H9 (cell line): Measurements from ENCODE around the gene PTGFRN. TPM values are rescaled to one million over a fixed set of nuclear protein-coding genes. Genes with fewer than 3 reads are reported as not detected.

Experiments used
- DNase-seq: peaks from one replicate; pipeline ENCODE4 v3.0.0-alpha.2; 2017
- H2AFZ ChIP-seq: one replicate; pipeline ENCODE4 v1.6.1; 2013; ENCODE audit warnings: mild to moderate bottlenecking, low read length, control low read depth, moderate library complexity
- H2AK5ac ChIP-seq: 2 replicates; pipeline ENCODE4 v1.6.1; 2013; ENCODE audit warnings: low read length, control low read depth, mixed read lengths; ENCODE audit not compliant: insufficient read length
- H2BK120ac ChIP-seq: one replicate; pipeline ENCODE4 v1.6.1; 2013; ENCODE audit warnings: low read depth, mild to moderate bottlenecking, low read length, control low read depth, inconsistent platforms; ENCODE audit not compliant: poor library complexity, severe bottlenecking
- H2BK12ac ChIP-seq: 2 replicates; pipeline ENCODE4 v1.6.1; 2013; ENCODE audit warnings: low read length, control low read depth, mixed read lengths, low read depth; ENCODE audit not compliant: insufficient read length
- H2BK15ac ChIP-seq: 2 replicates; pipeline ENCODE4 v1.6.1; 2013; ENCODE audit warnings: low read depth, low read length, control low read depth
- H2BK20ac ChIP-seq: one replicate; pipeline ENCODE4 v1.6.1; 2013; ENCODE audit warnings: low read depth, mild to moderate bottlenecking, low read length, control low read depth, inconsistent platforms; ENCODE audit not compliant: poor library complexity, severe bottlenecking
- H2BK5ac ChIP-seq: 2 replicates; pipeline ENCODE4 v1.6.1; 2013; ENCODE audit warnings: low read length, control low read depth, mixed read lengths; ENCODE audit not compliant: insufficient read length
- H3K14ac ChIP-seq: 2 replicates; pipeline ENCODE4 v1.6.1; 2013; ENCODE audit warnings: low read length, control low read depth; ENCODE audit not compliant: insufficient read depth
- H3K18ac ChIP-seq: 2 replicates; pipeline ENCODE4 v1.6.1; 2013; ENCODE audit warnings: low read depth, mild to moderate bottlenecking, mixed read lengths, low read length, control low read depth; ENCODE audit not compliant: insufficient read length
- H3K23ac ChIP-seq: 2 replicates; pipeline ENCODE4 v1.6.1; 2013; ENCODE audit warnings: low read length, control low read depth, mixed read lengths, low read depth; ENCODE audit not compliant: insufficient read length
- H3K23me2 ChIP-seq: 2 replicates; pipeline ENCODE4 v1.6.1; 2013; ENCODE audit warnings: low read depth, mild to moderate bottlenecking, mixed read lengths, low read length, control low read depth; ENCODE audit not compliant: insufficient read length, poor library complexity, severe bottlenecking
- H3K27ac ChIP-seq: 2 replicates; pipeline ENCODE4 v1.5.1; 2013; ENCODE audit warnings: low read length, control low read depth, mixed read lengths, low read depth; ENCODE audit not compliant: insufficient read length
- H3K27me3 ChIP-seq: 2 replicates; pipeline ENCODE4 v1.6.1; 2013; ENCODE audit warnings: low read length, control low read depth, inconsistent platforms; ENCODE audit not compliant: insufficient read depth
- H3K4ac ChIP-seq: 2 replicates; pipeline ENCODE4 v1.6.1; 2013; ENCODE audit warnings: low read depth, mild to moderate bottlenecking, control low read depth, inconsistent platforms, low read length, moderate library complexity
- H3K4me1 ChIP-seq: 2 replicates; pipeline ENCODE4 v1.6.1; 2013; ENCODE audit warnings: low read length, control low read depth, inconsistent platforms; ENCODE audit not compliant: insufficient read depth
- H3K4me2 ChIP-seq: 2 replicates; pipeline ENCODE4 v1.6.1; 2013; ENCODE audit warnings: low read length, control low read depth, mixed read lengths; ENCODE audit not compliant: insufficient read length, insufficient read depth
- H3K56ac ChIP-seq: 2 replicates; pipeline ENCODE4 v1.6.1; 2013; ENCODE audit warnings: low read depth, mild to moderate bottlenecking, mixed read lengths, low read length, control low read depth; ENCODE audit not compliant: insufficient read length
- H3K79me1 ChIP-seq: 2 replicates; pipeline ENCODE4 v1.6.1; 2013; ENCODE audit warnings: low read depth, mild to moderate bottlenecking, moderate library complexity, low read length, control low read depth, inconsistent platforms; ENCODE audit not compliant: insufficient read depth, poor library complexity, severe bottlenecking
- H3K79me2 ChIP-seq: 2 replicates; pipeline ENCODE4 v1.6.1; 2013; ENCODE audit warnings: low read length, control low read depth, inconsistent platforms; ENCODE audit not compliant: insufficient read depth
- H3K9ac ChIP-seq: 2 replicates; pipeline ENCODE4 v1.6.1; 2013; ENCODE audit warnings: low read length, control low read depth, mixed read lengths; ENCODE audit not compliant: insufficient read length; ENCODE audit errors: extremely low read depth
- H3K9me3 ChIP-seq: one replicate; pipeline ENCODE4 v1.6.1; 2013; ENCODE audit warnings: low read depth, low read length, inconsistent platforms; ENCODE audit not compliant: control insufficient read depth
- H3T11ph ChIP-seq: one replicate; pipeline ENCODE4 v1.6.1; 2013; ENCODE audit warnings: mild to moderate bottlenecking, low read length, control low read depth, inconsistent platforms
- H4K20me1 ChIP-seq: one replicate; pipeline ENCODE4 v1.6.1; 2013; ENCODE audit not compliant: control insufficient read depth, insufficient read length, insufficient read depth
- H4K5ac ChIP-seq: 2 replicates; pipeline ENCODE4 v1.6.1; 2013; ENCODE audit warnings: low read depth, mild to moderate bottlenecking, mixed read lengths, low read length, control low read depth; ENCODE audit not compliant: insufficient read length
- H4K8ac ChIP-seq: replicated peaks from 2 replicates; pipeline ENCODE4 v1.6.1; 2013; ENCODE audit warnings: low read length, control low read depth, mixed read lengths, low read depth; ENCODE audit not compliant: insufficient read length
- H4K91ac ChIP-seq: 2 replicates; pipeline ENCODE4 v1.6.1; 2013; ENCODE audit warnings: low read depth, mild to moderate bottlenecking, moderate library complexity, mixed read lengths, low read length, control low read depth; ENCODE audit not compliant: insufficient read length
- H3K27ac Mint-ChIP-seq, 3 experiments: 2 replicates in 2 of 3; 3 replicates in 1 of 3; pipeline ENCODE4 v1.8.0; 2020 to 2021; ENCODE audit warnings: mixed read lengths in 3 of 3, mild to moderate bottlenecking in 1 of 3, moderate library complexity in 1 of 3
- H3K27me3 Mint-ChIP-seq: 2 replicates; pipeline ENCODE4 v1.8.0; 2021; ENCODE audit warnings: low read depth, mild to moderate bottlenecking, moderate library complexity, mixed read lengths
- H3K36me3 Mint-ChIP-seq, 3 experiments: 2 replicates in 2 of 3; 3 replicates in 1 of 3; pipeline ENCODE4 v1.8.0; 2020 to 2021; ENCODE audit warnings: low read depth in 3 of 3, mixed read lengths in 3 of 3; ENCODE audit not compliant: insufficient read depth in 1 of 3
- H3K4me1 Mint-ChIP-seq, 2 experiments: 2 replicates each; pipeline ENCODE4 v1.8.0; 2020; ENCODE audit warnings: mixed read lengths in 2 of 2
- H3K4me3 Mint-ChIP-seq, 2 experiments: 2 replicates in 1 of 2; 3 replicates in 1 of 2; pipeline ENCODE4 v1.8.0; 2020 to 2021; ENCODE audit warnings: mild to moderate bottlenecking in 2 of 2, mixed read lengths in 2 of 2, moderate library complexity in 1 of 2
- H3K9me3 Mint-ChIP-seq, 2 experiments: 2 replicates in 1 of 2; 3 replicates in 1 of 2; pipeline ENCODE4 v1.8.0; 2020; ENCODE audit warnings: mild to moderate bottlenecking in 2 of 2, mixed read lengths in 2 of 2, moderate library complexity in 1 of 2
- CTCF ChIP-seq: fragments of 200-600 bp; sonication (generic); conservative IDR thresholded peaks from 3 replicates; pipeline ENCODE4 v1.8.0; 2021; ENCODE audit warnings: antibody characterized with exemption, mild to moderate bottlenecking
- WGBS: extraction: QIAGEN DNeasy Blood & Tissue Kit; methylation state at CpG from one replicate; pipeline ENCODE4 v1.1.7; 2013; ENCODE audit warnings: missing lambda C conversion rate, low lambda C conversion rate, mixed read lengths; ENCODE audit not compliant: insufficient read length; ENCODE audit errors: extremely low coverage; 5-methylcytosine and 5-hydroxymethylcytosine counted together
- total RNA-seq: library from RNA; stranded (reverse); gene quantifications from 2 replicates; pipeline ENCODE4 v1.2.1, GENCODE V29; 2021

PTGFRN gene
- total RNA-seq, 1 experiment from 2014 or later: 26.3 TPM

GRCh38 chr1:116954440-116954839 lies 44.7 kb downstream of the PTGFRN start:
- Histone ChIP-seq H3K23ac (no peak overlapping the region), H4K8ac (no peak overlapping the region), H3K56ac (no peak overlapping the region), H4K5ac (no peak overlapping the region), H2BK15ac (no peak overlapping the region), H3K27ac (no peak overlapping the region), H3K79me1 (no peaks in the 10 kb centered on the region), H2BK12ac (no peak overlapping the region), H4K20me1 (peaks cover 2% of the 10 kb centered on the region), H3K79me2 (no peaks in the 10 kb centered on the region), H3K4me1 (peaks cover 5% of the 10 kb centered on the region; the same call in 1 of the 2 replicates), H2BK5ac (no peak overlapping the region), H3T11ph (no peak overlapping the region), H2AFZ (no peak overlapping the region), H3K9me3 (no peaks in the 10 kb centered on the region), H3K9ac (no peak overlapping the region), H2BK120ac (no peak overlapping the region), H4K91ac (no peak overlapping the region), H2AK5ac (no peak overlapping the region), H3K4me2 (no peak overlapping the region), H3K27me3 (no peaks in the 10 kb centered on the region), H3K18ac (no peak overlapping the region), H3K4ac (no peak overlapping the region), H2BK20ac (no peak overlapping the region), H3K23me2 (no peaks in the 10 kb centered on the region), H3K14ac (no peak overlapping the region)
- Mint-ChIP-seq H3K27me3 (no peaks in the 10 kb centered on the region), H3K36me3 (peaks cover 4 to 23% (median 17%) of the 10 kb centered on the region in 3 experiments; a peak in 4 of 7 replicates), H3K4me1 (peaks cover 18 to 24% of the 10 kb centered on the region in 2 experiments), H3K4me3 (no peak overlapping the region), H3K27ac (peak overlapping the region in 1 of 3 experiments; percentile 29; a peak in 1 of 7 replicates), H3K9me3 (no peaks in the 10 kb centered on the region)
- no peak for DNase-seq
- no CpG with 5 or more reads among the region's 3 CpGs for WGBS
- no peak for TF ChIP-seq CTCF
